C4-2B (cell line): ENCODE measurements around the gene ANKRD33B.

Experiments used
- ZFX ChIP-seq: fragments of 450-650 bp; IDR thresholded peaks from 2 replicates; pipeline ENCODE4 v1.6.1; 2017
- TF ChIP-seq, protein P1 (sequence below): fragments of 450-650 bp; conservative IDR thresholded peaks from 2 replicates; pipeline ENCODE4 v1.5.1; 2017; ENCODE audit warnings: mild to moderate bottlenecking

DNA sequence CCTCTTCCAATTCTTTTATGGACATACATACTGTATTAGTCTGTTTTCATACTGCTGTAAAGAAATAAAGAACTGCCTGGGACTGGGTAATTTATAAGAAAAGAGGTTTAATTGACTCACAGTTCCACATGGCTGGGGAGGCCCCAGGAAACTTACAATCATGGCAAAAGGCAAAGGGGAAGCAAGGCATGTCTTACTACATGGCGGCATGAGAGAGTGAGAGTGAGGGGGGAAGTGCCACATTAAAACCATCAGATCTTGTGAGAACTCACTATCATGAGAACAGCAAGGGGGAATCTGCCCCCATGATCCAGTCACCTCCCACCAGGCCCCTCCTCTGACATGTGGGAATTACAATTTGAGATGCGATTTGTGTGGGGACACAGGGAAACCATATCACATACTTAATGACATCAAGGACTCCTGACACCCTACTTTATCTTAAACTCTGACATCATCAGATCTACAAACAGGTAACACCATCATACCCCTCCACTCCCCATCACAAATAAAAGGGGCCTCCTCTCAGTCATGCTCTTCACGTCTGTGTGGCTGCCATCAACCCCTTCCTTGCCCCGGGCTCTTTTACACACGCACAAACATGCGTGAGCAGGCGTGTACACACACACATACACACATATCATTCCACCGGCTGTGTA is 9.7 kb downstream of the ANKRD33B start:
- TF ChIP-seq, protein P1, sequence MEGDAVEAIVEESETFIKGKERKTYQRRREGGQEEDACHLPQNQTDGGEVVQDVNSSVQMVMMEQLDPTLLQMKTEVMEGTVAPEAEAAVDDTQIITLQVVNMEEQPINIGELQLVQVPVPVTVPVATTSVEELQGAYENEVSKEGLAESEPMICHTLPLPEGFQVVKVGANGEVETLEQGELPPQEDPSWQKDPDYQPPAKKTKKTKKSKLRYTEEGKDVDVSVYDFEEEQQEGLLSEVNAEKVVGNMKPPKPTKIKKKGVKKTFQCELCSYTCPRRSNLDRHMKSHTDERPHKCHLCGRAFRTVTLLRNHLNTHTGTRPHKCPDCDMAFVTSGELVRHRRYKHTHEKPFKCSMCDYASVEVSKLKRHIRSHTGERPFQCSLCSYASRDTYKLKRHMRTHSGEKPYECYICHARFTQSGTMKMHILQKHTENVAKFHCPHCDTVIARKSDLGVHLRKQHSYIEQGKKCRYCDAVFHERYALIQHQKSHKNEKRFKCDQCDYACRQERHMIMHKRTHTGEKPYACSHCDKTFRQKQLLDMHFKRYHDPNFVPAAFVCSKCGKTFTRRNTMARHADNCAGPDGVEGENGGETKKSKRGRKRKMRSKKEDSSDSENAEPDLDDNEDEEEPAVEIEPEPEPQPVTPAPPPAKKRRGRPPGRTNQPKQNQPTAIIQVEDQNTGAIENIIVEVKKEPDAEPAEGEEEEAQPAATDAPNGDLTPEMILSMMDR = no peak
- no peak for TF ChIP-seq ZFX
